ENCODE measurements around the gene TRIM28. TPM values are rescaled to one million over a fixed set of nuclear protein-coding genes. Genes with fewer than 3 reads are reported as not detected.

The TRIM28 gene
- total and polyA plus RNA-seq, 2 donors (not counting 3 experiments of a cell fraction or from before 2014, with no cell fraction given) = 429 to 521 TPM

- H3K36me3 ChIP-seq (ENCODE audit: control insufficient read depth in 2 of 2, extremely low read depth in 1 of 2, insufficient read depth in 2 of 2, low read length in 2 of 2) = peaks cover 0 to 14% of the 10 kb centered on the region in 2 experiments
- peaks cover 13% of the 10 kb centered on the region for H3K79me2 ChIP-seq (ENCODE audit: control insufficient read depth, insufficient read depth, low read length)
- no TSS peak for BruUV-seq (replicated peaks)
- H3K4me2 ChIP-seq (ENCODE audit: insufficient read depth, low read length) = no peak overlapping the region
- H4K20me1 ChIP-seq (replicated peaks; ENCODE audit: control insufficient read depth, extremely low read depth, insufficient read depth, low read length) = no peaks in the 10 kb centered on the region
- DNase-seq (ENCODE audit: low read depth, low spot score) (no peak), FAIRE-seq (no peak)
- H3K27ac ChIP-seq (ENCODE audit: insufficient read depth, low read depth, low read length) = no peak overlapping the region
- H3K9me1 ChIP-seq (replicated peaks; ENCODE audit: control insufficient read depth, extremely low read depth, insufficient read depth, low read length) = no peaks in the 10 kb centered on the region
- intact Hi-C loops (cut with micrococcal nuclease) (no loop called here), dilution Hi-C loops (cut with MboI; ENCODE audit: extremely low pct_ligation_motif_present, low sequenced_read_pairs) (no loop called here)
- no peaks in the 10 kb centered on the region for H3K9me3 ChIP-seq (replicated peaks; ENCODE audit: control insufficient read depth, insufficient read depth, low read length)
- CTCF ChIA-PET = interaction anchor here (1.7 to 8.9 kb wide), 4 partner anchors 25 to 65 kb away, joined by 7 to 111 read pairs (median 28); partner anchors contain the start of genes CHMP2A and ZBTB45
- POLR2A ChIA-PET = interaction anchor here (0.7 kb wide), 1 partner anchor 35 kb away, joined by 3 read pairs; no protein-coding TSS in a partner anchor
- no peak overlapping the region for H2AFZ ChIP-seq (ENCODE audit: low read depth, low read length)
- no peak overlapping the region for H3K9ac ChIP-seq (replicated peaks; ENCODE audit: extremely low read depth, insufficient read depth, low read length)
- H3K4me1 ChIP-seq (ENCODE audit: control insufficient read depth, extremely low read depth, insufficient read depth, low read length) = peaks cover 4% of the 10 kb centered on the region
- TF ChIP-seq EZH2 (IDR thresholded peaks at IDR 0.05; ENCODE audit: borderline replicate concordance, low read depth, low read length, severe bottlenecking) = no peak
- TF ChIP-seq MAX (IDR thresholded peaks at IDR 0.05; ENCODE audit: insufficient read depth, insufficient read length) = no peak
- TF ChIP-seq FOS (IDR thresholded peaks at IDR 0.05; ENCODE audit: borderline replicate concordance, insufficient read depth, low read length) = no peak
- TF ChIP-seq GATA2 (IDR thresholded peaks at IDR 0.05; ENCODE audit: insufficient read depth, insufficient read length, low read depth, low read length) = no peak
- no peak for TF ChIP-seq POLR2AphosphoS5 (IDR thresholded peaks at IDR 0.05; ENCODE audit: insufficient read depth, low read depth, low read length)
- H3K27me3 ChIP-seq (ENCODE audit: control insufficient read depth in 2 of 2, insufficient read depth in 2 of 2, low read length in 2 of 2) = no peaks in the 10 kb centered on the region
- H3K4me3 ChIP-seq (replicated peaks in 1 of 3; ENCODE audit: insufficient read depth in 1 of 3, low read depth in 1 of 3, low read length in 3 of 3) = no peak overlapping the region
Observed at GRCh38 chr19:58579473-58580142, 35.7 kb downstream of the TRIM28 start.
